Breast epithelium (tissue), 4 donors: Measurements from ENCODE around the gene DPYSL3. TPM values are rescaled to one million over a fixed set of nuclear protein-coding genes. Genes with fewer than 3 reads are reported as not detected.

ENCODE experiments used
- DNase-seq, 2 donors: peaks; one replicate each; pipeline ENCODE4 v3.0.0-alpha.2; 2019; ENCODE audit warnings: low spot score in 2 of 2
- H3K27ac ChIP-seq, 2 donors: fragments of 200-600 bp; sonication (generic) in 1 of 2; one replicate each; pipeline ENCODE4 v1.5.1; 2016 to 2019; ENCODE audit warnings: mild to moderate bottlenecking in 1 of 2
- H3K27me3 ChIP-seq, 2 donors: fragments of 200-600 bp; sonication (generic) in 1 of 2; one replicate each; pipeline versions ENCODE4 v1.5.1 to v1.6.0; 2017 to 2019; ENCODE audit warnings: control low read depth in 1 of 2, mild to moderate bottlenecking in 1 of 2
- H3K36me3 ChIP-seq: fragments of 200-600 bp; one replicate; pipeline ENCODE4 v1.5.1; 2019
- H3K4me1 ChIP-seq, 2 donors: fragments of 200-600 bp; sonication (generic); one replicate each; pipeline ENCODE4 v1.5.1; 2016 to 2019; ENCODE audit warnings: control low read depth in 1 of 2
- H3K4me3 ChIP-seq, 3 donors: fragments of 200-600 bp; sonication (generic); 1 replicate in 2 of 3; 2 replicates in 1 of 3; pipeline ENCODE4 v1.5.1; 2016 to 2019; ENCODE audit warnings: mild to moderate bottlenecking in 3 of 3, moderate library complexity in 2 of 3
- H3K9me3 ChIP-seq, 2 donors: fragments of 200-600 bp; sonication (generic) in 1 of 2; one replicate each; pipeline ENCODE4 v1.5.1; 2016 to 2019; ENCODE audit warnings: control low read depth in 1 of 2
- CTCF ChIP-seq, 3 donors: fragments of 450-650 bp; IDR thresholded peaks; one replicate each; pipeline ENCODE4 v1.5.1; 2016 to 2017; ENCODE audit warnings: antibody characterized with exemption in 3 of 3, mild to moderate bottlenecking in 3 of 3, moderate library complexity in 3 of 3
- POLR2A ChIP-seq: fragments of 450-650 bp; IDR thresholded peaks from one replicate; pipeline ENCODE4 v1.6.1; 2016; ENCODE audit warnings: antibody characterized with exemption, mild to moderate bottlenecking, moderate library complexity
- POLR2AphosphoS5 ChIP-seq, 3 donors: sonication (generic); formaldehyde crosslinking; IDR thresholded peaks; one replicate each; pipeline ENCODE4 v1.6.1; 2017; ENCODE audit warnings: antibody characterized with exemption in 3 of 3
- intact Hi-C: fragments of 100-400 bp; cut with DNase I; formaldehyde crosslinking; loops from one replicate; pipeline ENCODE4 v1.15.1; 2023; ENCODE audit warnings: low total_unique reads
- total RNA-seq, 3 donors: library from RNA; depleted of rRNA; stranded (reverse); fragments of >200 nt; gene quantifications; one replicate each; pipeline ENCODE4 v1.1.0, GENCODE V29; 2016

DPYSL3 gene
- total RNA-seq, 3 donors from 2014 or later, result 34.4 to 73.1 (median 34.7) TPM

GRCh38 chr5:147479444-147479843, 30.4 kb downstream of the DPYSL3 start:
- peak overlapping the region in 1 of 2 donors; percentile 12 for H3K27ac ChIP-seq

GRCh38 chr5:147474140-147474539, 35.7 kb downstream of the DPYSL3 start:
- TF ChIP-seq POLR2A, result no peak
- TF ChIP-seq POLR2AphosphoS5 (IDR thresholded peaks at IDR 0.05), result no peak
- no peak for TF ChIP-seq CTCF (IDR thresholded peaks at IDR 0.05)
- Histone ChIP-seq H3K9me3 (no peaks in the 10 kb centered on the region), H3K36me3 (no peaks in the 10 kb centered on the region), H3K4me3 (no peak overlapping the region), H3K4me1 (no peaks in the 10 kb centered on the region), H3K27me3 (no peaks in the 10 kb centered on the region), H3K27ac (no peak overlapping the region)
- no peak for DNase-seq
- intact Hi-C loops, result no loop called here

More at GRCh38 chr5:147479444-147479843, 30.4 kb downstream of the DPYSL3 start:
- Histone ChIP-seq H3K4me1 (peaks cover 0 to 4% of the 10 kb centered on the region in 2 donors), H3K9me3 (peaks cover 0 to 6% of the 10 kb centered on the region in 2 donors), H3K4me3 (no peak overlapping the region), H3K36me3 (no peaks in the 10 kb centered on the region), H3K27me3 (no peaks in the 10 kb centered on the region)
- intact Hi-C loops, result no loop called here
- no peak for TF ChIP-seq POLR2A
- TF ChIP-seq CTCF (IDR thresholded peaks at IDR 0.05), result no peak
- no peak for TF ChIP-seq POLR2AphosphoS5 (IDR thresholded peaks at IDR 0.05)
- no peak for DNase-seq

- H3K27ac ChIP-seq, result peak overlapping the region; percentile 29 to 32
- no peaks in the 10 kb centered on the region for H3K4me1 ChIP-seq
- no peak overlapping the region for H3K4me3 ChIP-seq
- no peaks in the 10 kb centered on the region for H3K27me3 ChIP-seq
- no peaks in the 10 kb centered on the region for H3K36me3 ChIP-seq
- intact Hi-C loops, result no loop called here
- DNase-seq, result no peak
- H3K9me3 ChIP-seq, result no peaks in the 10 kb centered on the region
- TF ChIP-seq POLR2A, result no peak
- no peak for TF ChIP-seq POLR2AphosphoS5 (IDR thresholded peaks at IDR 0.05)
- no peak for TF ChIP-seq CTCF (IDR thresholded peaks at IDR 0.05)
Measured at GRCh38 chr5:147472664-147473475, 37.0 kb downstream of the DPYSL3 start.

- TF ChIP-seq POLR2AphosphoS5 (IDR thresholded peaks at IDR 0.05) (no peak), POLR2A (no peak), CTCF (IDR thresholded peaks at IDR 0.05) (no peak)
- peak overlapping the region; percentile 36 to 41 for H3K27ac ChIP-seq
- H3K9me3 ChIP-seq, result no peaks in the 10 kb centered on the region
- no peaks in the 10 kb centered on the region for H3K36me3 ChIP-seq
- no peak for DNase-seq
- no peaks in the 10 kb centered on the region for H3K27me3 ChIP-seq
- intact Hi-C loops, result no loop called here
- no peaks in the 10 kb centered on the region for H3K4me1 ChIP-seq
- H3K4me3 ChIP-seq, result no peak overlapping the region
Measured at GRCh38 chr5:147467973-147468508, 41.8 kb downstream of the DPYSL3 start.

GRCh38 chr5:147466360-147466980, 43.4 kb downstream of the DPYSL3 start:
- DNase-seq, result no peak
- Histone ChIP-seq H3K4me1 (no peaks in the 10 kb centered on the region), H3K36me3 (no peaks in the 10 kb centered on the region), H3K27me3 (no peaks in the 10 kb centered on the region), H3K4me3 (no peak overlapping the region), H3K27ac (peak overlapping the region; percentile 42 to 65), H3K9me3 (no peaks in the 10 kb centered on the region)
- TF ChIP-seq CTCF (IDR thresholded peaks at IDR 0.05) (no peak), POLR2AphosphoS5 (IDR thresholded peaks at IDR 0.05) (peak in 1 of 3 donors; percentile 16)
- intact Hi-C loops, result no loop called here
